GM23338 (cell line): Measurements from ENCODE around the gene MEX3B. TPM values are rescaled to one million over a fixed set of nuclear protein-coding genes. Genes with fewer than 3 reads are reported as not detected.

Experiments
- ATAC-seq: fragments of 200-7000 bp; cut with Tn5 transposase; 3 replicates; pipeline ENCODE4 v1.9.1; 2020
- DNase-seq: peaks from one replicate; pipeline ENCODE4 v3.0.0-alpha.2; 2015; ENCODE audit warnings: low spot score
- H2AFZ ChIP-seq: fragments of 200-600 bp; sonication (generic); 2 replicates; pipeline ENCODE4 v1.8.0; 2016; ENCODE audit warnings: antibody characterized with exemption, mild to moderate bottlenecking, moderate library complexity
- H3F3A ChIP-seq: fragments of 200-600 bp; sonication (generic); replicated peaks from 2 replicates; pipeline ENCODE4 v1.8.0; 2017; ENCODE audit warnings: antibody characterized with exemption, mixed run types, low read depth
- H3K27ac ChIP-seq: fragments of 200-600 bp; sonication (generic); 2 replicates; pipeline ENCODE4 v1.6.1; 2016; ENCODE audit warnings: low read depth
- H3K27me3 ChIP-seq: fragments of 200-600 bp; sonication (generic); 2 replicates; pipeline ENCODE4 v1.8.0; 2016; ENCODE audit warnings: mild to moderate bottlenecking, mixed run types, moderate library complexity; ENCODE audit not compliant: insufficient read depth
- H3K36me3 ChIP-seq: fragments of 200-600 bp; sonication (generic); 2 replicates; pipeline ENCODE4 v1.8.0; 2016; ENCODE audit warnings: mild to moderate bottlenecking; ENCODE audit not compliant: insufficient read depth
- H3K4me1 ChIP-seq: fragments of 200-600 bp; sonication (generic); 2 replicates; pipeline ENCODE4 v1.8.0; 2016; ENCODE audit warnings: mild to moderate bottlenecking, moderate library complexity; ENCODE audit not compliant: insufficient read depth
- H3K4me2 ChIP-seq: fragments of 200-600 bp; sonication (generic); 2 replicates; pipeline ENCODE4 v1.7.1; 2017; ENCODE audit warnings: mixed run types
- H3K4me3 ChIP-seq: fragments of 200-600 bp; sonication (generic); 2 replicates; pipeline ENCODE4 v1.6.1; 2016; ENCODE audit warnings: mixed run types
- H3K79me2 ChIP-seq: fragments of 200-600 bp; sonication (generic); replicated peaks from 2 replicates; pipeline ENCODE4 v1.8.0; 2017; ENCODE audit warnings: mild to moderate bottlenecking; ENCODE audit not compliant: insufficient read depth
- H3K9me2 ChIP-seq: fragments of 200-600 bp; sonication (generic); 2 replicates; pipeline ENCODE4 v1.8.0; 2017; ENCODE audit not compliant: insufficient read depth
- H4K20me1 ChIP-seq: fragments of 200-600 bp; sonication (generic); replicated peaks from 2 replicates; pipeline ENCODE4 v1.8.0; 2017; ENCODE audit warnings: mild to moderate bottlenecking; ENCODE audit not compliant: insufficient read depth
- H3K27ac Mint-ChIP-seq: 2 replicates; pipeline ENCODE4 v1.8.0; 2020; ENCODE audit warnings: inconsistent platforms, mild to moderate bottlenecking, moderate library complexity, mixed read lengths
- H3K27me3 Mint-ChIP-seq: 3 replicates; pipeline ENCODE4 v1.8.0; 2022; ENCODE audit warnings: low read depth, mild to moderate bottlenecking, moderate library complexity, mixed read lengths, inconsistent platforms; ENCODE audit not compliant: insufficient read depth, poor library complexity
- H3K36me3 Mint-ChIP-seq: 3 replicates; pipeline ENCODE4 v1.8.0; 2021; ENCODE audit warnings: low read depth, mild to moderate bottlenecking, inconsistent platforms, moderate library complexity, mixed read lengths
- H3K4me1 Mint-ChIP-seq: 3 replicates; pipeline ENCODE4 v1.8.0; 2020; ENCODE audit warnings: mild to moderate bottlenecking, inconsistent platforms, mixed read lengths
- H3K4me3 Mint-ChIP-seq: 3 replicates; pipeline ENCODE4 v1.8.0; 2021; ENCODE audit warnings: moderate library complexity, mild to moderate bottlenecking, inconsistent platforms, mixed read lengths
- H3K9me3 Mint-ChIP-seq: 3 replicates; pipeline ENCODE4 v1.8.0; 2020; ENCODE audit warnings: moderate library complexity, mild to moderate bottlenecking, inconsistent platforms, mixed read lengths
- CREB1 ChIP-seq: fragments of 250-450 bp; sonication (Bioruptor Pico); IDR thresholded peaks from 2 replicates; pipeline ENCODE4 v1.5.0; 2020; ENCODE audit warnings: low read depth, mild to moderate bottlenecking, moderate library complexity
- ETS1 ChIP-seq: IDR thresholded peaks from 2 replicates; pipeline ENCODE4 v1.6.1; 2016; ENCODE audit warnings: antibody characterized with exemption
- EZH2 ChIP-seq: fragments of 200-600 bp; sonication (generic); IDR thresholded peaks from one replicate; pipeline ENCODE4 v1.8.0; 2017; ENCODE audit warnings: antibody characterized with exemption, mild to moderate bottlenecking, low read depth; ENCODE audit not compliant: unreplicated experiment
- JUNB ChIP-seq: IDR thresholded peaks from one replicate; pipeline ENCODE4 v1.6.1; 2016; ENCODE audit warnings: antibody characterized with exemption; ENCODE audit not compliant: unreplicated experiment
- POLR2AphosphoS5 ChIP-seq: IDR thresholded peaks from 2 replicates; pipeline ENCODE4 v1.6.1; 2016; ENCODE audit warnings: antibody characterized with exemption, low read depth
- STAT1 ChIP-seq: IDR thresholded peaks from one replicate; pipeline ENCODE4 v1.6.1; 2016; ENCODE audit warnings: antibody characterized with exemption; ENCODE audit not compliant: unreplicated experiment
- ZNF114 ChIP-seq: fragments of 250-450 bp; sonication (Bioruptor Pico); IDR thresholded peaks from 2 replicates; pipeline ENCODE4 v1.5.0; 2020; ENCODE audit warnings: mild to moderate bottlenecking, moderate library complexity
- ZNF462 ChIP-seq: fragments of 250-450 bp; sonication (Bioruptor Pico); IDR thresholded peaks from 2 replicates; pipeline ENCODE4 v1.5.0; 2020; ENCODE audit warnings: mild to moderate bottlenecking, moderate library complexity
- polyA plus RNA-seq: library from polyadenylated mRNA; unstranded; fragments of >200 nt; fragmentation: Nextera tagmentation; extraction: Ambion mirVana; gene quantifications from 2 replicates; pipeline ENCODE4 v1.2.1, GENCODE V29; 2016
- total RNA-seq: library from RNA; depleted of rRNA; stranded (reverse); fragments of >200 nt; shearing (Covaris generic); gene quantifications from 2 replicates; pipeline ENCODE4 v1.2.3, GENCODE V29; 2014
- TF ChIP-seq, protein P1 (sequence below), 2 experiments: fragments of 200-600 bp in 1 of 2; sonication (generic) in 1 of 2; conservative IDR thresholded peaks; 2 replicates each; pipeline versions ENCODE4 v1.5.1 to v1.6.1; 2016 to 2017; ENCODE audit warnings: antibody characterized with exemption in 2 of 2, low read depth in 2 of 2, mild to moderate bottlenecking in 2 of 2, moderate library complexity in 1 of 2

MEX3B gene
- total and polyA plus RNA-seq, 2 experiments from 2014 or later, result 5.3 to 15.7 TPM

GRCh38 chr15:82081914-82082762 lies 36.3 kb upstream of the MEX3B start:
- Histone ChIP-seq H3K4me2 (no peak overlapping the region), H3F3A (no peaks in the 10 kb centered on the region; the same call in 1 of the 2 replicates), H4K20me1 (no peaks in the 10 kb centered on the region), H3K27ac (no peak overlapping the region), H3K36me3 (no peaks in the 10 kb centered on the region), H3K4me3 (no peak overlapping the region), H3K79me2 (no peaks in the 10 kb centered on the region), H3K4me1 (no peaks in the 10 kb centered on the region), H3K9me2 (no peaks in the 10 kb centered on the region), H3K27me3 (no peaks in the 10 kb centered on the region), H2AFZ (peak overlapping the region; percentile 95)
- peak; percentile 89 for DNase-seq
- peaks cover 7% of the 10 kb centered on the region for H3K27me3 Mint-ChIP-seq
- no peaks in the 10 kb centered on the region for H3K36me3 Mint-ChIP-seq
- H3K27ac Mint-ChIP-seq, result peak overlapping the region; percentile 63
- H3K4me1 Mint-ChIP-seq, result peaks cover 7% of the 10 kb centered on the region
- H3K9me3 Mint-ChIP-seq, result no peaks in the 10 kb centered on the region
- no peak overlapping the region for H3K4me3 Mint-ChIP-seq
- no peak for TF ChIP-seq STAT1
- TF ChIP-seq, protein P1, sequence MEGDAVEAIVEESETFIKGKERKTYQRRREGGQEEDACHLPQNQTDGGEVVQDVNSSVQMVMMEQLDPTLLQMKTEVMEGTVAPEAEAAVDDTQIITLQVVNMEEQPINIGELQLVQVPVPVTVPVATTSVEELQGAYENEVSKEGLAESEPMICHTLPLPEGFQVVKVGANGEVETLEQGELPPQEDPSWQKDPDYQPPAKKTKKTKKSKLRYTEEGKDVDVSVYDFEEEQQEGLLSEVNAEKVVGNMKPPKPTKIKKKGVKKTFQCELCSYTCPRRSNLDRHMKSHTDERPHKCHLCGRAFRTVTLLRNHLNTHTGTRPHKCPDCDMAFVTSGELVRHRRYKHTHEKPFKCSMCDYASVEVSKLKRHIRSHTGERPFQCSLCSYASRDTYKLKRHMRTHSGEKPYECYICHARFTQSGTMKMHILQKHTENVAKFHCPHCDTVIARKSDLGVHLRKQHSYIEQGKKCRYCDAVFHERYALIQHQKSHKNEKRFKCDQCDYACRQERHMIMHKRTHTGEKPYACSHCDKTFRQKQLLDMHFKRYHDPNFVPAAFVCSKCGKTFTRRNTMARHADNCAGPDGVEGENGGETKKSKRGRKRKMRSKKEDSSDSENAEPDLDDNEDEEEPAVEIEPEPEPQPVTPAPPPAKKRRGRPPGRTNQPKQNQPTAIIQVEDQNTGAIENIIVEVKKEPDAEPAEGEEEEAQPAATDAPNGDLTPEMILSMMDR (conservative IDR thresholded peaks at IDR 0.05; ENCODE audit: low read depth in 2 of 2), result peak; percentile 70 to 83
- ATAC-seq, result peak; percentile 91

GRCh38 chr15:82080774-82081173 lies 35.0 kb upstream of the MEX3B start:
- Histone ChIP-seq H3K4me3 (no peak overlapping the region), H3K79me2 (no peaks in the 10 kb centered on the region), H3K27ac (no peak overlapping the region), H4K20me1 (no peaks in the 10 kb centered on the region), H3K36me3 (no peaks in the 10 kb centered on the region), H3K9me2 (no peaks in the 10 kb centered on the region), H3F3A (no peaks in the 10 kb centered on the region; the same call in 1 of the 2 replicates), H3K4me2 (no peak overlapping the region), H2AFZ (no peak overlapping the region), H3K4me1 (no peaks in the 10 kb centered on the region), H3K27me3 (no peaks in the 10 kb centered on the region)
- peaks cover 7% of the 10 kb centered on the region for H3K4me1 Mint-ChIP-seq
- DNase-seq, result no peak
- H3K9me3 Mint-ChIP-seq, result no peaks in the 10 kb centered on the region
- H3K27ac Mint-ChIP-seq, result no peak overlapping the region
- H3K27me3 Mint-ChIP-seq, result peaks cover 4% of the 10 kb centered on the region
- ATAC-seq, result no peak
- H3K4me3 Mint-ChIP-seq, result no peak overlapping the region
- no peaks in the 10 kb centered on the region for H3K36me3 Mint-ChIP-seq
- TF ChIP-seq, protein P1 (conservative IDR thresholded peaks at IDR 0.05; ENCODE audit: low read depth in 2 of 2), result no peak
- TF ChIP-seq ZNF114 (CRISPR knock-in tag) (no peak), ETS1 (no peak), JUNB (no peak), EZH2 (no peak), STAT1 (no peak), ZNF462 (CRISPR knock-in tag) (no peak), CREB1 (CRISPR knock-in tag) (no peak), POLR2AphosphoS5 (no peak)
